ENCODE measurements around the gene PDCD10.

The PDCD10 gene

GRCh38 chr3:167736997-167737396 lies 2.3 kb upstream of the PDCD10 start:
- in situ Hi-C loops (cut with HindIII; ENCODE audit: low pct_ligation_motif_present, low pct_unique_long_range_greater_than_20kb, low sequenced_read_pairs): no loop called here
- DNase-seq: no peak

- in situ Hi-C loops (cut with HindIII; ENCODE audit: low pct_ligation_motif_present, low pct_unique_long_range_greater_than_20kb, low sequenced_read_pairs): no loop called here
- DNase-seq: no peak
Measured at GRCh38 chr3:167736264-167736787, 1.6 kb upstream of the PDCD10 start.

- DNase-seq: peak; percentile 88
- in situ Hi-C loops (cut with HindIII; ENCODE audit: low pct_ligation_motif_present, low pct_unique_long_range_greater_than_20kb, low sequenced_read_pairs): no loop called here
Measured at GRCh38 chr3:167735233-167736138, 794 bp upstream of the PDCD10 start, which contains the start of gene SERPINI1. SERPINI1 (plus strand) TSS chr3:167735721; CDS start chr3:167789129, 53,408 bp downstream.

GRCh38 chr3:167733961-167734497 lies 663 bp downstream of the PDCD10 start:
- in situ Hi-C loops (cut with HindIII; ENCODE audit: low pct_ligation_motif_present, low pct_unique_long_range_greater_than_20kb, low sequenced_read_pairs): no loop called here
- no peak for DNase-seq

DNA sequence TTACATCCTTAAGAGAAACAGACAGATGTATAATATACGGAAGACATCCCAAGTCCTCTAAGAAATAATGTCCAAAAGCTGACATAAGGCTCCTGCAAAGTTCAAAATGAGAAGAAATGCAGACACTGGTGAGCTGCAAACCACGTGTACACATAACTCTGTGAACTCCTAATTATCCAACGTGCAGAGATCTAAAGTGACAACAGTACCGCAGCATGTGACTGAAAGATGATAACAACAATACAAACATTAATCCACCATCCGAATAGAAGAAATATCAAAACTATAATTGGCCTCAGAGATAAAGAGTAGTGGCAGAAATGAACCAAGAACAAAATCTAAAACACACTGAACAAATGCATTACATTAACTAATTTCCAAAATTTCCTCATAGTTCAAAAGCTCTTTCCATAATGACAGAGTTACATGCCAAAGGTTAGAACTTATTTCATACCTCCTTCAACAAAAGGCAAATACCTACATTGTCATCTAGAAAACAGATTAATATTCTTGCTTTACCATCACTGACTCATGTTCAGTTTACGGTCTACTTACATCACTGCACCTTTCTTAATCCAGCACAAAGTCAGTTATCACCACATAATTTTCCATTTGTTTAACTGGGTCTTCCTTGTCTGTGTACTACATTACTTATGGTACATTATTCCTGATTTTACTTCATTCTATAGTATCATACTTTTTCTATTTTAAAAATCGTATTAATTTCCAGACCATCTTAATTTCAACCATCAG lies 2.2 kb downstream of the PDCD10 start:
- DNase-seq: no peak
- in situ Hi-C loops (cut with HindIII; ENCODE audit: low pct_ligation_motif_present, low pct_unique_long_range_greater_than_20kb, low sequenced_read_pairs): no loop called here

GRCh38 chr3:167731393-167731792 lies 3.3 kb downstream of the PDCD10 start:
- no peak for DNase-seq
- in situ Hi-C loops (cut with HindIII; ENCODE audit: low pct_ligation_motif_present, low pct_unique_long_range_greater_than_20kb, low sequenced_read_pairs): no loop called here

DNA sequence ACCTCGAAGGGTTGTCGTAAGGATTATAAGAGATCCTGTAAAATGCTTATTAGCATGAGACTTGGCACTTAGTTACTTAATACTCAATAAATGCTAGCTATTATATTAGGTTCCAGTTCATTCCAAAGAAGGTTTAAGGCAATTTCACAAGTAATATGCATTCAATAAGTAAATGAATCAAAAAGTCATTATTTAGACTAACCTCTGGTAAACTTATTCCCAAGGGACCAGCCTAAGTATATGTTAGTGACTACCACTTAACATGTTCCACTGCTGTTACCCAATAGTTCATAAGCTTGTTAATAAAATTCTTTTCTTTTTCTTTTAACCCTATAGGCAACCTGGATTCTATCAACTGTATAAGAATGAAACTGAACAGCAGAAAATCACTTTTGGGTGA lies 5.1 kb downstream of the PDCD10 start:
- DNase-seq: no peak
- in situ Hi-C loops (cut with HindIII; ENCODE audit: low pct_ligation_motif_present, low pct_unique_long_range_greater_than_20kb, low sequenced_read_pairs): no loop called here

- in situ Hi-C loops (cut with HindIII; ENCODE audit: low pct_ligation_motif_present, low pct_unique_long_range_greater_than_20kb, low sequenced_read_pairs): no loop called here
- no peak for DNase-seq
Measured at GRCh38 chr3:167728632-167729323, 5.9 kb downstream of the PDCD10 start.

GRCh38 chr3:167728176-167728575 lies 6.5 kb downstream of the PDCD10 start:
- DNase-seq: no peak
- in situ Hi-C loops (cut with HindIII; ENCODE audit: low pct_ligation_motif_present, low pct_unique_long_range_greater_than_20kb, low sequenced_read_pairs): no loop called here

- DNase-seq: no peak
- in situ Hi-C loops (cut with HindIII; ENCODE audit: low pct_ligation_motif_present, low pct_unique_long_range_greater_than_20kb, low sequenced_read_pairs): no loop called here
Measured at GRCh38 chr3:167723872-167724271, 10.8 kb downstream of the PDCD10 start.

DNA sequence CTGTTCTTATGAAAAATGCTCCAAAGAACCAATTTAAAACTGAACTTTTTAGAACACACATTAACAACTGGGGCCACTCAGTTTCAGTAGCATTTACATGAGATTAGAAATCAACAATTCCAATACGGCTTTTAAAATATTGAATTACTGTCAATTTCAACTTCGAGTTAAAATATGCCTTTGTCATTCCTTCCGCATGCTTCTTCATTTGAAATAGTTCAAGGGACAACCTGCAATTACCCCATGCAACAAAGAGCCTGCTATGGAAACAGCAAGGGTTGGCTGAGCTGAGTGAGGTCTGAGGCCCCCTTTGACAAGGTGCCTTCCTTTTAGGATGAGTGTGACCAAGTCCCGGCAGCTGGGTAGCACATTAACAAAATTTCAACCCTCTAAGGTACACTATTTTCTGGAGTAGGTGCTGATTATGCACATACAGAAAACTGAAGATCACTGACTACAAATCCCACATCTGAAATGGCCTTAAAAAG lies 11.6 kb downstream of the PDCD10 start:
- in situ Hi-C loops (cut with HindIII; ENCODE audit: low pct_ligation_motif_present, low pct_unique_long_range_greater_than_20kb, low sequenced_read_pairs): no loop called here
- no peak for DNase-seq

DNA sequence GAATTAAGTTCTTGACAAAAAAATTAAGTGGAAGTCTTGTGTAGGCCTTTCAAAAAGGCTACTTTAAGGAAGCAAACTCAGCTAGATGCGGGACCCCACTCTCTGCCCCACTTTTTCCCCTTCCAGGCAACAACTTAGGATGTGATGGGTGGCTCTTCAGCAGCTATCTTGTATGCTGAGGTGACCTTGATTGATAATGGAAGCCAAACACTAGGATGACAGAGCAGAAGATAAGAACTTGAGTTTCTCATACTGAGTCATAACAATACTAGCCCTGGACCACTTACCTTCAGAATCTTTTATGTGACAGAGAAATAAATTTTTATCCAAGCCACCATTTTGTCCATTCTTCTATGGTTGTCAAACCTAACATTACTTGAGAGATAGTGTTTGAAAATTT lies 16.1 kb downstream of the PDCD10 start:
- in situ Hi-C loops (cut with HindIII; ENCODE audit: low pct_ligation_motif_present, low pct_unique_long_range_greater_than_20kb, low sequenced_read_pairs): no loop called here
- no peak for DNase-seq

DNA sequence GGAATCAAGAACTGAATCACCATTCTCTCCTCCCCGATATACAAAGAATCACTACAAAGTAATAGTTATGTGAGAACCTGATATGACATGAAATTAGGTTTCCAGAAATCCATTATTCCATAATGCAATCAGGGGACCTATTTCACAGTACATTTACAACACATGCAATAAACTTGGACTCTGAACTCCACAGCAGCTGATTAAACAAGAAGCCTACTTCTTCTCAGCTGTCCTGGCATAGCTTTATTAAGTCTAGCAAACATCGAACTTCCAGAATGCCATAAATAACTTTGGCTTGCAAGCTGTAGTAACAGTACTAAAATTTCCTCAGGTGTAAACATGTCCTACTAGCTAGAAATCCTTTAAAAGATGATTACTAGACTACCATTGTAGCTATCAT lies 17.8 kb downstream of the PDCD10 start:
- in situ Hi-C loops (cut with HindIII; ENCODE audit: low pct_ligation_motif_present, low pct_unique_long_range_greater_than_20kb, low sequenced_read_pairs): no loop called here
- no peak for DNase-seq

- in situ Hi-C loops (cut with HindIII; ENCODE audit: low pct_ligation_motif_present, low pct_unique_long_range_greater_than_20kb, low sequenced_read_pairs): no loop called here
- no peak for DNase-seq
Measured at GRCh38 chr3:167714871-167715270, 19.8 kb downstream of the PDCD10 start.

DNA sequence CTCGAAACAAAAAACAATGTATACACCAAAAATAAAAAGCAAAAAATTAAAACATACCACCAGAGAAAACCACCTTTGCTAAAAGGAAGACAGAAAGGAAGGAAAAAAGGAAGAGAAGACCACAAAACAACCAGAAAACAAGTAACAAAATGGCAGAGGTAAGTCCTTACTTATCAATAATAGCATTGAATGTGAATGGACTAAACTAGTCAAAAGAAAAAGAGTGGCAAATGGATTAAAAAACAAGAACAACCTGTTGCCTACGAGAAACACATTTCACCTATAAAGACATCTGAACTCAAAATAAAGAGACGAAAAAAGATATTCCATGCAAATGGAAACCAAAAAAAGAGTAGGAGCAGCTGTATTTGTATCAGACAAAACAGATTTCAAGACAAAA lies 22.2 kb downstream of the PDCD10 start:
- no peak for DNase-seq
- in situ Hi-C loops (cut with HindIII; ENCODE audit: low pct_ligation_motif_present, low pct_unique_long_range_greater_than_20kb, low sequenced_read_pairs): no loop called here

GRCh38 chr3:167711439-167711838 lies 23.3 kb downstream of the PDCD10 start:
- DNase-seq: no peak
- in situ Hi-C loops (cut with HindIII; ENCODE audit: low pct_ligation_motif_present, low pct_unique_long_range_greater_than_20kb, low sequenced_read_pairs): no loop called here

- in situ Hi-C loops (cut with HindIII; ENCODE audit: low pct_ligation_motif_present, low pct_unique_long_range_greater_than_20kb, low sequenced_read_pairs): no loop called here
- DNase-seq: no peak
Measured at GRCh38 chr3:167710552-167710951, 24.1 kb downstream of the PDCD10 start.

DNA sequence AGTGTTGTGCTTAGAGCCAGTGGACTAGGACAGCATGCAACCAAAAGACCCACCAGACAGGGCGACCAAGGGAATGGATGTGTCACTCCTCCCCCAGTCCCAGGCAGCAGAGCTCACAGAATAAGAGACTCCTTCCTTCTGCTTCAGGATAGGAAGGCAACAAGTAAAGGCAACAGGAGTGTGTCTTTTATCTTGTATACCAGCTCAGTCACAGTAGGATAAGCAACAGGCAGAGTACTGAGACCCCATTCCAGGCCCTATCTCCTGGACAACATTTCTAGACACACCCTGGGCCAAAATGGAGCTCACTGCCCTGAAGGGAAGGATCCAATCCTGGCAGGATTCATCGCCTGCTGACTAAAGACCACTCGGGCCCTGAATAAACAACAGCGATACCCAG lies 25.0 kb downstream of the PDCD10 start:
- in situ Hi-C loops (cut with HindIII; ENCODE audit: low pct_ligation_motif_present, low pct_unique_long_range_greater_than_20kb, low sequenced_read_pairs): no loop called here
- DNase-seq: no peak

- no peak for DNase-seq
Measured at GRCh38 chr3:167705840-167706239, 28.9 kb downstream of the PDCD10 start.

More at GRCh38 chr3:167705840-167706239, 28.9 kb downstream of the PDCD10 start:
- in situ Hi-C loops (cut with HindIII; ENCODE audit: low pct_ligation_motif_present, low pct_unique_long_range_greater_than_20kb, low sequenced_read_pairs): no loop called here
